Measurements from ENCODE around the gene PRKCA.

DNA sequence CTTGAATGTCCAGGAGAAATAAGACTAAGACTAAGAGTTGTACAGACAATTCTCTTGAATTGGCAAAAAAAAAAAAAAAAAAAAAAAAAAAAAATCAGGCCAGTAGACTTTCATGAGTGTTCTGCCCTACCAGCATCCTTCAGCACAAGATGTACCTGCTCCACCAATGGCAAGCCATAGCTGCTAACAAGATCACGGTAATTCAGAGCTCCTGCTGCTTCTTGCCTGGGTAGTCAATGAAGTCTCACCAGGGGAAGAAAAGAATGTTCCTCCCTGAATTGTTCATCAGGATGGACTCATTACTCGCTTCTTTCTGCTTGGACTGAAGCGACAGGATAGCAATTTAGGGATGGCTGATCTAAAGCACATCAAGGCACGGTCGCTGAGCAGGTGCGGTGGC lies 42.1 kb upstream of the PRKCA start:
- TF ChIP-seq, protein P1, sequence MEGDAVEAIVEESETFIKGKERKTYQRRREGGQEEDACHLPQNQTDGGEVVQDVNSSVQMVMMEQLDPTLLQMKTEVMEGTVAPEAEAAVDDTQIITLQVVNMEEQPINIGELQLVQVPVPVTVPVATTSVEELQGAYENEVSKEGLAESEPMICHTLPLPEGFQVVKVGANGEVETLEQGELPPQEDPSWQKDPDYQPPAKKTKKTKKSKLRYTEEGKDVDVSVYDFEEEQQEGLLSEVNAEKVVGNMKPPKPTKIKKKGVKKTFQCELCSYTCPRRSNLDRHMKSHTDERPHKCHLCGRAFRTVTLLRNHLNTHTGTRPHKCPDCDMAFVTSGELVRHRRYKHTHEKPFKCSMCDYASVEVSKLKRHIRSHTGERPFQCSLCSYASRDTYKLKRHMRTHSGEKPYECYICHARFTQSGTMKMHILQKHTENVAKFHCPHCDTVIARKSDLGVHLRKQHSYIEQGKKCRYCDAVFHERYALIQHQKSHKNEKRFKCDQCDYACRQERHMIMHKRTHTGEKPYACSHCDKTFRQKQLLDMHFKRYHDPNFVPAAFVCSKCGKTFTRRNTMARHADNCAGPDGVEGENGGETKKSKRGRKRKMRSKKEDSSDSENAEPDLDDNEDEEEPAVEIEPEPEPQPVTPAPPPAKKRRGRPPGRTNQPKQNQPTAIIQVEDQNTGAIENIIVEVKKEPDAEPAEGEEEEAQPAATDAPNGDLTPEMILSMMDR (IDR thresholded peaks at IDR 0.05): no peak
- no peak for TF ChIP-seq POLR2A (IDR thresholded peaks at IDR 0.05)
